Neural cell (in vitro differentiated cells): ENCODE measurements around the gene UTP3. TPM values are rescaled to one million over a fixed set of nuclear protein-coding genes. Genes with fewer than 3 reads are reported as not detected.

Source experiments
- H2AFZ ChIP-seq: fragments of 200-600, 300-800 bp; sonication (generic), shearing (Covaris generic); 2 replicates; pipeline ENCODE4 v1.6.0; 2014; ENCODE audit warnings: low read depth, mild to moderate bottlenecking, antibody characterized with exemption, low read length, moderate library complexity
- H3F3A ChIP-seq: fragments of 200-600 bp; shearing (Covaris generic); 2 replicates; pipeline ENCODE4 v1.6.1; 2016; ENCODE audit warnings: mild to moderate bottlenecking, moderate library complexity, mixed read lengths, antibody characterized with exemption, low read length; ENCODE audit not compliant: insufficient read depth, poor library complexity, severe bottlenecking
- H3K27ac ChIP-seq: fragments of 200-600, 300-800 bp; sonication (generic), shearing (Covaris generic); 2 replicates; pipeline ENCODE4 v1.5.1; 2014; ENCODE audit warnings: mild to moderate bottlenecking, low read length, moderate library complexity
- H3K27me3 ChIP-seq: fragments of 300-800, 200-600 bp; sonication (generic), shearing (Covaris generic); 2 replicates; pipeline ENCODE4 v1.6.0; 2014; ENCODE audit warnings: mild to moderate bottlenecking, low read depth, low read length, moderate library complexity; ENCODE audit not compliant: insufficient read depth
- H3K36me3 ChIP-seq: fragments of 300-800, 200-600 bp; sonication (generic), shearing (Covaris generic); 2 replicates; pipeline ENCODE4 v1.5.1; 2014; ENCODE audit warnings: mild to moderate bottlenecking, antibody characterized with exemption, low read length, moderate library complexity; ENCODE audit not compliant: insufficient read depth
- H3K4me2 ChIP-seq: fragments of 300-800, 200-600 bp; sonication (generic), shearing (Covaris generic); 2 replicates; pipeline ENCODE4 v1.6.0; 2014; ENCODE audit warnings: mild to moderate bottlenecking, low read length
- H3K4me3 ChIP-seq: fragments of 300-800, 200-600 bp; sonication (generic), shearing (Covaris generic); 2 replicates; pipeline ENCODE4 v1.5.1; 2014; ENCODE audit warnings: mild to moderate bottlenecking, low read length, moderate library complexity
- H3K79me2 ChIP-seq: fragments of 200-600 bp; shearing (Covaris generic); replicated peaks from 2 replicates; pipeline ENCODE4 v1.6.0; 2014; ENCODE audit warnings: mild to moderate bottlenecking, low read length, moderate library complexity; ENCODE audit not compliant: insufficient read depth
- H3K9ac ChIP-seq: fragments of 300-800, 200-600 bp; sonication (generic), shearing (Covaris generic); 2 replicates; pipeline ENCODE4 v1.6.1; 2016; ENCODE audit warnings: mild to moderate bottlenecking, low read length, mixed read lengths
- H3K9me2 ChIP-seq: fragments of 200-600 bp; shearing (Covaris generic); 2 replicates; pipeline ENCODE4 v1.6.1; 2016; ENCODE audit warnings: mild to moderate bottlenecking, low read length, mixed read lengths; ENCODE audit not compliant: insufficient read depth
- H3K9me3 ChIP-seq: fragments of 200-600, 300-800 bp; sonication (generic), shearing (Covaris generic); 2 replicates; pipeline ENCODE4 v1.6.1; 2016; ENCODE audit warnings: mild to moderate bottlenecking, mixed run types, low read length, moderate library complexity, mixed read lengths
- H4K20me1 ChIP-seq: fragments of 200-600 bp; shearing (Covaris generic); 2 replicates; pipeline ENCODE4 v1.6.1; 2016; ENCODE audit warnings: mild to moderate bottlenecking, mixed run types; ENCODE audit not compliant: insufficient read depth
- CTCF ChIP-seq: fragments of 450-650 bp; IDR thresholded peaks from 2 replicates; pipeline ENCODE4 v1.5.1; 2014; ENCODE audit warnings: antibody characterized with exemption, mild to moderate bottlenecking, moderate library complexity; ENCODE audit not compliant: poor library complexity, severe bottlenecking
- EP300 ChIP-seq: fragments of 450-650 bp; conservative IDR thresholded peaks from 2 replicates; pipeline ENCODE4 v1.6.1; 2014; ENCODE audit warnings: antibody characterized with exemption, mild to moderate bottlenecking, moderate library complexity; ENCODE audit not compliant: poor library complexity, severe bottlenecking
- EZH2 ChIP-seq: fragments of 200-600, 300-800 bp; shearing (Covaris generic), sonication (generic); IDR thresholded peaks from 2 replicates; pipeline ENCODE4 v1.6.1; 2014; ENCODE audit warnings: antibody characterized with exemption, low read length, borderline replicate concordance, mild to moderate bottlenecking; ENCODE audit not compliant: insufficient read depth, poor library complexity, severe bottlenecking
- MXI1 ChIP-seq: fragments of 450-650 bp; conservative IDR thresholded peaks from 2 replicates; pipeline ENCODE4 v1.6.1; 2014; ENCODE audit warnings: antibody characterized with exemption, mild to moderate bottlenecking; ENCODE audit not compliant: poor library complexity, severe bottlenecking
- POLR2AphosphoS5 ChIP-seq: IDR thresholded peaks from 2 replicates; pipeline ENCODE4 v1.6.1; 2012
- RAD21 ChIP-seq: fragments of 450-650 bp; conservative IDR thresholded peaks from 2 replicates; pipeline ENCODE4 v1.6.1; 2014; ENCODE audit warnings: antibody characterized with exemption, mild to moderate bottlenecking, moderate library complexity
- REST ChIP-seq: IDR thresholded peaks from 2 replicates; pipeline ENCODE4 v1.6.1; 2012; ENCODE audit warnings: borderline replicate concordance
- SMC3 ChIP-seq: fragments of 450-650 bp; conservative IDR thresholded peaks from 2 replicates; pipeline ENCODE4 v1.6.1; 2014; ENCODE audit warnings: antibody characterized with exemption, mild to moderate bottlenecking, moderate library complexity; ENCODE audit not compliant: poor library complexity
- TAF1 ChIP-seq: IDR thresholded peaks from 2 replicates; pipeline ENCODE4 v1.6.1; 2012; ENCODE audit warnings: low read depth
- polyA plus RNA-seq: library from polyadenylated mRNA; depleted of rRNA; stranded (reverse); fragments of >200 nt; gene quantifications from 2 replicates; pipeline ENCODE4 v1.2.3, GENCODE V29; 2014

Gene UTP3
- polyA plus RNA-seq, 1 donor from 2014 or later = 11.3 TPM

GRCh38 chr4:70676554-70677090 lies 11.7 kb upstream of the UTP3 start:
- Histone ChIP-seq H3F3A (no peaks in the 10 kb centered on the region), H3K27ac (no peak overlapping the region), H3K9ac (no peak overlapping the region), H2AFZ (no peak overlapping the region), H3K4me3 (no peak overlapping the region), H4K20me1 (no peaks in the 10 kb centered on the region), H3K79me2 (no peaks in the 10 kb centered on the region), H3K9me2 (no peaks in the 10 kb centered on the region), H3K4me2 (no peak overlapping the region), H3K36me3 (no peaks in the 10 kb centered on the region), H3K9me3 (no peaks in the 10 kb centered on the region), H3K27me3 (no peaks in the 10 kb centered on the region)
- TF ChIP-seq MXI1 (no peak), SMC3 (no peak), POLR2AphosphoS5 (no peak), EZH2 (no peak), EP300 (no peak), REST (no peak), TAF1 (no peak), RAD21 (no peak), CTCF (no peak)

GRCh38 chr4:70678383-70678999 lies 9.8 kb upstream of the UTP3 start:
- H3K9me3 ChIP-seq = no peaks in the 10 kb centered on the region
- H3K36me3 ChIP-seq = no peaks in the 10 kb centered on the region
- no peak overlapping the region for H3K4me3 ChIP-seq
- no peak overlapping the region for H2AFZ ChIP-seq
- no peak overlapping the region for H3K27ac ChIP-seq
- H3K27me3 ChIP-seq = no peaks in the 10 kb centered on the region
- no peak for TF ChIP-seq POLR2AphosphoS5
- no peak for TF ChIP-seq SMC3
- no peak for TF ChIP-seq EP300
- TF ChIP-seq RAD21 = no peak
- no peak for TF ChIP-seq EZH2
- no peak for TF ChIP-seq REST
- no peak for TF ChIP-seq MXI1
- H3F3A ChIP-seq = no peaks in the 10 kb centered on the region
- no peaks in the 10 kb centered on the region for H3K9me2 ChIP-seq
- no peak overlapping the region for H3K9ac ChIP-seq
- no peaks in the 10 kb centered on the region for H4K20me1 ChIP-seq
- H3K79me2 ChIP-seq = no peaks in the 10 kb centered on the region
- no peak overlapping the region for H3K4me2 ChIP-seq
